Dermis microvascular lymphatic vessel endothelial cell (primary cell): ENCODE measurements around the gene ECHS1. TPM values are rescaled to one million over a fixed set of nuclear protein-coding genes. Genes with fewer than 3 reads are reported as not detected.

Experiments
- DNase-seq, 2 donors: peaks; one replicate each; pipeline versions ENCODE4 v3.0.0 to v3.0.0-alpha.2; 2010; ENCODE audit warnings: low read depth in 2 of 2
- total RNA-seq: library from RNA; depleted of rRNA; stranded (reverse); fragments of >200 nt; gene quantifications from 2 replicates; pipeline ENCODE4 v1.2.1, GENCODE V29; 2014

ECHS1 gene
- total RNA-seq, 1 donor from 2014 or later = 72.3 TPM

GRCh38 chr10:133341983-133342382 is 31.2 kb downstream of the ECHS1 start:
- DNase-seq = no peak

- DNase-seq = no peak
Observed at GRCh38 chr10:133339708-133340380, 33.3 kb downstream of the ECHS1 start.

DNA sequence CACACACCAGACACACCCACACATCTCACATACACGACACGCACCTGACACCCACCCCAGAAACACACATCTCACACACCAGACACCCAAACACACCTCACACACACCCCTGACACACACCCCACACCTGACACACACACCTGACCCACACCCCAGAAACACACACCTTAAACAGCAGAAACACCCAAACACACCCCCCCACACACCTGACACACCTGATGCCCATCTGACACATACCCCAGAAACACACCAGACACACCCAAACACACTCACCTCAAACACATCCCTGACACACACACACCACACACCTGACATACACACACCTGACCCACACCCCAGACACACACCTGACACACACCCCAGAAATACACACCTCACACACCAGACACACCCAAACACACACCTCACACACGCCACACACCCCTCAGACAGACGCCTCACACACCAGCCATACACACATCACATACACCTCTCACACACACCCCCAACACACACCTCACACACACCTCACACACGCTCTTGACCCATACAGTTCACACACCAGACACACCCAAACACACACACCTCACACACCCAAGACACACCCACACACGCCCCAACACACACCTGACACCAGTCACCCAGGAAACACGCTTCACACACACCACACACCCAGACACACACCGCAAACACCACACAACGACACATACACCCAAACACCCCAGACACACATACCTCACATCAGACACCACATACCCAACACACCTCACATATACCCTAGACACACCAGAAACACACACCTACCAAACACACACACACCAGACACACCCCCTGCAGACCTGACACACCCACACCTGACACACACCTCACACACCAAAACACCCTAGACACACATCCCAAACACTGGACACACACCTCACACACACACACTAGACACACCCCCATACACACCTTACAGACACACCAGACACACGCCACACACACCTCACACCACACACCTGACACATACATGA is 34.8 kb downstream of the ECHS1 start:
- no peak for DNase-seq

DNA sequence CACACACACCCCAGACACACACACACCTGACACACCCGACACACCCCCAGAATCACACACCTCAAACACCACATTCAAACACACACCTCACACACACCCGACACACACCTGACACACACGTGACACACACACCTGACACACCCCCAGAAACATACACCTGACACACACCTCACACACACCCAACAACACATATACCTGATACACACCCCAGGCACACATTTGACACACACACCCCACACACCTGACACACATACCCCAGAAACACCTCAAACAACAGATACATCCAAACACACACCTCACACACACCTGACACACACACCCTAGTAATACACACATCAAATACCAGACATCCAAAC is 35.8 kb downstream of the ECHS1 start:
- DNase-seq = no peak

DNA sequence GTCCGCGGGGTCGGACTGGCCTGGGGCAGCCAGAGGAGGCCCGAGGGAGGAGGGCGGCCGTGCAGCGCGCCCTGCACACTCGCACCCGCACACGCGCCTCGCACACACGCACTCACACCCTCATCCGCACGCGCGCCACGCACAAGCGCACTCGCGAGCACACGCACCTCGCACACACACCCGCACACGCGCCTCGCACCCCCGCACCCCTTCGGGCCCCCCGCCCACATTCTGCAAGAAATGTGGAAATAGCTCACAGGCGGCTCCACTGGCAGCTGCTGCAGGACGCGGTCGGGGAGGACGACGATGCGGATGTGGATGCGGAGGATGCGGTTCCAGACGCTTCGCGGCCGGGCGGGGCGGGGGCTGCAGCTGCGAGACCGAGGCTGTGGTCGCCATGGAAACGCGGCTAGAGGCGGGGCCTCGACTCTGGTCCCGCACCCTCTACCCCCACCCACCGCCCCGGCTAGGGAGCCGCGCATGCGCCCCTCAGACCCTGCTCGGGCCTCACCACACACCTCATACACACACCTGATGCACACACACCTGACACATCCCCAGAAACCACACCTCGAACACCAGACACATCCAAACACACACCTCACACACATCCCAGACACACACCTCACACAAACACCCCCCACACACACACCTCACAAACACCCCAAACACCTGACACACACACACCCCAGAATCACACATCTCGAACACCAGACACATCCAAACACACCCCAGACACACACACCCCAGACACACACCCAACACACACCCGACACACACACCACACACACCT is 36.4 kb downstream of the ECHS1 start, which contains the start of gene CALY:
TSS of gene CALY (minus strand) at position 320 of the 793 bp plus-strand sequence. CDS start 7,907 bp downstream, outside the sequence.
- no peak for DNase-seq

GRCh38 chr10:133336118-133336576 is 37.0 kb downstream of the ECHS1 start:
- no peak for DNase-seq

DNA sequence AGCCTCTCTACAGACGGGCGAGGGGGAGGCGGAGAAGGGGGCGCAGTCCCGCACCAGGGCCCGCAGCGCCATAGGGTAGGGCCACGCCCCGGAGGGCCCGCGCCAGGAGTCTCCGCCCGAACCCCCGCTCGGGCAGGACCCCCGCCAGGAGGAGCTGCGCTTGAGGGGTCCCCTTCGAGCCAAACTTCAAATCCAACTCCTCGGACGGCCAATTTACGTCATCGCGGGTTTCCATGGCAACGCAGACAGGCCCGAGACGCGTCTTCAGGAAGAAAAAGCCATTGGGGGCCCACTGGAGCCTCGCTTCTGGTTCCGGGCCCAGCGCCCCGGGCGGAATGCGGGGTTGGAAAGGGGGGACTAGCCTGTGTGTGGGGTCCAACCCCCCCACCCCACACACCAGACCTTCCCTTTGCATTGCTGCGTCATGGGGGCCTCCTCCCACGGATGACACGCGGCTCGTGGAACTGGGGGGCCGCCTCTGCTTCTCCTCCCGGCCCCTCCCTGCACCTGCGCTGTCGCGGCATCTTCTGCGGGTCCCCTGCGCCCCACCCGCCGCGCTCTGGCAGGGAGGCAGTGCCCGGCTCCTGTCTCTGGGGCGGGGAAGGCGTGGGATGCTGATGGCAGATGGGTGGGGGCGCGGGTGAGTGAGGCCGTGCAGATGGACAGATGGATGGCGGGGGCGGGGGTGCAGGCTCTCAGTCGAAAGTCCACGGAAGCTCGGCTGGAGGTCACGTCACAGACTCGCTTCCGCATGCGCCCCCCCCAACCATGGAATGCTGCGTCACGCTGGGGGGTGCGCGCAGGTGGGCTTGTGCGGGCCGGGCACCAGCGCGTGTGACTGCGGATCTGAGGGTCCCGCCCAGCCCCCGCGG is 37.7 kb downstream of the ECHS1 start:
- DNase-seq = peak in 1 of 2 donors; percentile 28

- no peak for DNase-seq
Observed at GRCh38 chr10:133334503-133335245, 38.5 kb downstream of the ECHS1 start.

- DNase-seq = no peak
Observed at GRCh38 chr10:133332936-133333699, 40.0 kb downstream of the ECHS1 start.

- peak; percentile 56 to 79 for DNase-seq
Observed at GRCh38 chr10:133329491-133330202, 43.5 kb downstream of the ECHS1 start.

- no peak for DNase-seq
Observed at GRCh38 chr10:133328358-133329343, 44.5 kb downstream of the ECHS1 start.

GRCh38 chr10:133327651-133328357 is 45.4 kb downstream of the ECHS1 start:
- no peak for DNase-seq

- no peak for DNase-seq
Observed at GRCh38 chr10:133326745-133327650, 46.2 kb downstream of the ECHS1 start.

DNA sequence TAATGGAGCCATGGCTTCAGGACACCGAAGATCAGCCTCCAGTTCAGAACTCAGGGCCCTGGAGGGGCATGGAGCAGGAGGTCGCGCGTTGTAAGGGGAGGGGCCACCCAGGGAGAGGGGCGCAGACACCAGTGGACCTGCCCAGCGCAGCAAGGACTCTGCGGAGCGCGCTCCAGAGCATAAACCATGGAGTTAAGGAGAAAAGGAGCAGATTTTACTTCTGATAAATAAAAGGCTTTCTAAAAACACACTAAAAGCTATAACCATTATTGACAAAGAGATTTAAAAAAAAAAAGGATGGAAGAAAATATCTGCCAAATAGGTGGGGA is 47.0 kb downstream of the ECHS1 start:
- no peak for DNase-seq

DNA sequence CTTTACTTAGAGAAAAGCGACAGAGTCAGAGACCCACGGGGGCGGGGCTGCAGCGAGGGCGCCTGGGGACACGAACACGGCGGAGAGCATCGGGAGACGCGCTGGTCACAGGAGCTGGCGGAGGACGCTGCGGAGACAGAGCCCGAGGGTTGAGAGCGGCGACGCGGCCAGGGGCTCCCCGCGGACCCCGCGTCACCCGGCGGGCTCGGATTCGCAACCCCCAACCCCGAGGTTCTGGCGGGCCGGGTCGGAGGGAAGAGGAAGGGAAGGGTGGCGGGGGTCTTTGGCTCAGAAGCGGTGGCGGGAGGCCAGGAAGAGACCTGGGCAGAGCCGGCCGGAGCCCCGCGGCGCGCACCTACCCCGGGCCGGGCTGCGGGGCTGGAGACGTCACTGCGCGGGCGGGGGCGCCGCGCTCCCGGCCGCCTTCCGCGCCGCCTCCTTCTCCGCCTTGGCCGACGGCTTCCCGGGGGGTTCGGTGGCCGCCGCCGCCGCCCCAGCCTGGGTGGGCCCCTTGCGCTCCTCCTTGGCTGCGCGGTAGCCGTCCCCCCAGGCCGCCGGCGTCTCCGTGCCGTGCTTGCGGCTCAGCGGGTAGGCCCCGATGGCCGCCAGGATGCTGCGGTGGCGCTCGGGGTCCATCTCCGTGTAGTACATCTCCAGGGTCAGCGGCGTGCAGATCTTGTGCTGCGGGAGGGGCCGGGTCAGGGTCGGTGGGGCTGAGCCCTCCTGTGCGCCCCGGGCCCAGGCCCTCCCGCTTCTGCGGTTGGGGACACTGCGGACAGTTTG is 47.5 kb downstream of the ECHS1 start:
- no peak for DNase-seq
